ENCODE data around the gene PRSS53. TPM values are rescaled to one million over a fixed set of nuclear protein-coding genes. Genes with fewer than 3 reads are reported as not detected.

Gene PRSS53
- total RNA-seq, 1 donor, result 1.0 TPM

Other genes with a start within 250 kb of the PRSS53 start
- gene BCL7C, start 194.9 kb downstream of the PRSS53 start, total RNA-seq, result 17.0 TPM
- 0.21 TPM for gene CTF1, start 192.3 kb downstream of the PRSS53 start, total RNA-seq
- gene FBXL19, start 165.4 kb downstream of the PRSS53 start, total RNA-seq, result 5.4 TPM
- 11.3 TPM for gene ORAI3, start 139.9 kb downstream of the PRSS53 start, total RNA-seq
- 16.1 TPM for gene SETD1A, start 131.2 kb downstream of the PRSS53 start, total RNA-seq
- gene HSD3B7, start 103.7 kb downstream of the PRSS53 start, total RNA-seq, result 0.73 TPM
- gene STX1B, start 78.3 kb downstream of the PRSS53 start, total RNA-seq, result 0.63 TPM
- gene STX4, start 55.4 kb downstream of the PRSS53 start, total RNA-seq, result 16.5 TPM
- gene ZNF668, start 14.7 kb downstream of the PRSS53 start, total RNA-seq, result 10.7 TPM
- gene ZNF646, start 14.5 kb downstream of the PRSS53 start, total RNA-seq, result 9.6 TPM
- 27.1 TPM for gene VKORC1, start 5.9 kb upstream of the PRSS53 start, total RNA-seq
- gene BCKDK, start 19.4 kb upstream of the PRSS53 start, total RNA-seq, result 11.0 TPM
- gene KAT8, start 28.7 kb upstream of the PRSS53 start, total RNA-seq, result 76.5 TPM
- not detected for gene PRSS8, start 46.8 kb upstream of the PRSS53 start, total RNA-seq
- gene PRSS36, start 61.1 kb upstream of the PRSS53 start, total RNA-seq, result 1.2 TPM
- 183 TPM for gene FUS, start 91.2 kb upstream of the PRSS53 start, total RNA-seq
- gene PYCARD, start 113.8 kb upstream of the PRSS53 start, total RNA-seq, result 93.3 TPM
- 0.10 TPM for gene TRIM72, start 125.2 kb upstream of the PRSS53 start, total RNA-seq
- not detected for gene PYDC1, start 128.2 kb upstream of the PRSS53 start, total RNA-seq
- 127 TPM for gene ITGAM, start 171.0 kb upstream of the PRSS53 start, total RNA-seq

Measured in mononuclear cell (primary cell).